HepG2 (cell line): Measurements from ENCODE around the gene SLC29A2. TPM values are rescaled to one million over a fixed set of nuclear protein-coding genes. Genes with fewer than 3 reads are reported as not detected.

ENCODE experiments used
- DR1 ChIP-seq: sonication (generic); formaldehyde crosslinking; IDR thresholded peaks from 2 replicates; pipeline ENCODE4 v1.8.0; 2021; ENCODE audit warnings: mild to moderate bottlenecking, missing genetic modification reagents, inconsistent platforms
- FIP1L1 ChIP-seq: fragments of 200-400 bp; formaldehyde crosslinking; IDR thresholded peaks from 2 replicates; pipeline ENCODE4 v1.6.1; 2018; ENCODE audit warnings: low read depth, mild to moderate bottlenecking, low read length, moderate library complexity, borderline replicate concordance; ENCODE audit not compliant: insufficient read depth
- HIVEP1 ChIP-seq: sonication (generic); formaldehyde crosslinking; IDR thresholded peaks from 2 replicates; pipeline ENCODE4 v1.4.0; 2020; ENCODE audit warnings: mild to moderate bottlenecking, missing genetic modification reagents
- HNF4G ChIP-seq, 2 experiments: sonication (generic) in 1 of 2; formaldehyde crosslinking in 1 of 2; IDR thresholded peaks; 2 replicates each; pipeline versions ENCODE4 v1.4.0 to v1.6.1; 2011 to 2020; ENCODE audit warnings: borderline replicate concordance in 2 of 2, low read depth in 2 of 2, mild to moderate bottlenecking in 2 of 2, low read length in 1 of 2, missing genetic modification reagents in 1 of 2, moderate library complexity in 1 of 2
- HNRNPLL ChIP-seq: fragments of 200-400 bp; formaldehyde crosslinking; IDR thresholded peaks from 2 replicates; pipeline ENCODE4 v1.6.1; 2017; ENCODE audit warnings: mild to moderate bottlenecking, low read depth, low read length; ENCODE audit not compliant: poor library complexity, severe bottlenecking
- ISX ChIP-seq: sonication (generic); formaldehyde crosslinking; conservative IDR thresholded peaks from 2 replicates; pipeline ENCODE4 v1.5.0; 2020; ENCODE audit warnings: missing genetic modification reagents
- ONECUT2 ChIP-seq: sonication (generic); formaldehyde crosslinking; IDR thresholded peaks from 2 replicates; pipeline ENCODE4 v1.4.0; 2020; ENCODE audit warnings: missing genetic modification reagents
- SRSF9 ChIP-seq: fragments of 200-400 bp; formaldehyde crosslinking; IDR thresholded peaks from 2 replicates; pipeline ENCODE4 v1.6.1; 2018; ENCODE audit warnings: borderline replicate concordance, mild to moderate bottlenecking, low read depth, low read length; ENCODE audit not compliant: insufficient read depth, poor library complexity, severe bottlenecking
- SYNCRIP ChIP-seq: fragments of 200-400 bp; formaldehyde crosslinking; IDR thresholded peaks from 2 replicates; pipeline ENCODE4 v1.6.1; 2018; ENCODE audit warnings: mild to moderate bottlenecking, low read depth, low read length; ENCODE audit not compliant: insufficient read depth
- TBL1XR1 ChIP-seq: fragments of 150-350 bp; IDR thresholded peaks from 2 replicates; pipeline ENCODE4 v1.6.1; 2014; ENCODE audit warnings: borderline replicate concordance, low read length; ENCODE audit not compliant: partially characterized antibody
- ZMAT3 ChIP-seq: sonication (generic); formaldehyde crosslinking; conservative IDR thresholded peaks from 2 replicates; pipeline ENCODE4 v1.7.0; 2021; ENCODE audit warnings: missing genetic modification reagents
- ZNF230 ChIP-seq: sonication (generic); formaldehyde crosslinking; IDR thresholded peaks from 2 replicates; pipeline ENCODE4 v1.4.0; 2020; ENCODE audit warnings: mild to moderate bottlenecking, missing genetic modification reagents
- ZNF260 ChIP-seq: sonication (generic); formaldehyde crosslinking; IDR thresholded peaks from 2 replicates; pipeline ENCODE4 v1.4.0; 2020; ENCODE audit warnings: missing genetic modification reagents, low read depth, mild to moderate bottlenecking, borderline replicate concordance
- ZNF329 ChIP-seq: sonication (generic); formaldehyde crosslinking; IDR thresholded peaks from 2 replicates; pipeline ENCODE4 v1.9.0; 2021; ENCODE audit warnings: low read depth, mild to moderate bottlenecking, missing genetic modification reagents
- ZNF879 ChIP-seq: sonication (generic); formaldehyde crosslinking; IDR thresholded peaks from 2 replicates; pipeline ENCODE4 v1.8.1; 2023; ENCODE audit warnings: missing genetic modification reagents
- polyA plus RNA-seq, 8 experiments: library from polyadenylated mRNA; depleted of rRNA in 3 of 8; stranded (reverse) in 7 of 8; unstranded in 1 of 8; fragments of >200 nt; fragmentation: Illumina TruSeq in 4 of 8; extraction: Trizol in 4 of 8; gene quantifications; 2 replicates each; pipeline versions ENCODE4 v1.2.1 to v1.2.3, GENCODE V29; 2011 to 2016; ENCODE audit warnings: low read depth in 4 of 8, missing spikeins in 1 of 8, mixed read lengths in 1 of 8; ENCODE audit not compliant: insufficient read depth in 1 of 8
- total RNA-seq, 5 experiments: library from RNA; depleted of rRNA; stranded (reverse); fragments of >200 nt; fragmentation: Illumina TruSeq; extraction: Trizol; gene quantifications; 2 replicates each; pipeline ENCODE4 v1.2.3, GENCODE V29; 2016; ENCODE audit warnings: low read depth in 1 of 5
- TF ChIP-seq, protein P1 (sequence below): sonication (generic); formaldehyde crosslinking; IDR thresholded peaks from 2 replicates; pipeline ENCODE4 v1.4.0; 2020; ENCODE audit warnings: mild to moderate bottlenecking, missing genetic modification reagents
- TF ChIP-seq, protein P2 (sequence below): sonication (generic); formaldehyde crosslinking; IDR thresholded peaks from 2 replicates; pipeline ENCODE4 v1.5.0; 2020; ENCODE audit warnings: mild to moderate bottlenecking, missing genetic modification reagents, borderline replicate concordance
- TF ChIP-seq, protein P3 (sequence below): sonication (generic); formaldehyde crosslinking; IDR thresholded peaks from 2 replicates; pipeline ENCODE4 v1.4.0; 2020; ENCODE audit warnings: missing genetic modification reagents
- TF ChIP-seq, protein P4 (sequence below): sonication (generic); formaldehyde crosslinking; IDR thresholded peaks from 2 replicates; pipeline ENCODE4 v1.4.0; 2020; ENCODE audit warnings: missing genetic modification reagents

Gene SLC29A2
- total and polyA plus RNA-seq, 2 of the 13 experiments (the other 11 are each of a cell fraction or from before 2014, with no cell fraction given), result 0.63 to 0.66 TPM

DNA sequence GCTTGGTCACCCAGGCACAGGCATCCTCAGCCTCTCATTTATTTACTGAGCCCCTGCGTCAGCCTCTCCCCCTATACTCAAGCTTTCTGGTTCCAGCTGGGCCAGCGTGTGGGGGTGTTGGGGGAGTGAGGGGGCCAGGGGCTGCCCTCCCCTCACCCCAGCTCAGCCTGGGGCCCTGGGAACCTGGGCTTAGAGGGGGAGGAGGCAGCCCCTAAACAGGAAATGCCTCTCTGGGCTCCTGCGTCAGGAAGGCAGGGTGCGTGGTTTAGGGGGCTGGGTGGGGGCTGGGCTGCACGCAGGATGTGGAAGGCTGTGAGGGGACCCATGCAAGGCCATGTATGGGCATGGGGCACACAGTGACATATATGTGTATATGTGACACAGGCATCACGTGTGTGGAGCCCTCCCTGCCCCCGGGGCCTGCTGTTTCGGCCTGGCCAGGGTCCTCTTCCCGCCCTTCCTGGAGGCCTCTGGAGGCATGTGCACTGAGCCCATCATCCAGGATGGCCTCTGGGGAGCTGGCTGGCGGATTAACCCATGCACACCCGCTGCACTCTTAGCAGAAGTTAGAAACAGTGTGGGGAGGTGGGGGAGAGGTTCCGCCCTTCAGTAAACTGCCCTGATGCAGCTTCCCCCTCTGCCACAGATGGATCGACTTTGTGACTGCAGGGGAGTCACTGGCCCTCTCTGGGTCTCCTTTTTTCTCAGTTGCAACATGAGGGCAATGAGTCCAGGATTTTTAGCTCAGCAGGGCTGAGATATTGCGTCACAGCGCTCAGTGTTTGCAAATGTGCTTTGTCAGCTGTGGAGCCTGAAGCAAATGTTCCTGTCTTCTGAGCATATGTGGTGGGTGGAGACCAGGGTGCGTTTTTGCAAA lies 53.6 kb downstream of the SLC29A2 start (continued):
- TF ChIP-seq, protein P1, sequence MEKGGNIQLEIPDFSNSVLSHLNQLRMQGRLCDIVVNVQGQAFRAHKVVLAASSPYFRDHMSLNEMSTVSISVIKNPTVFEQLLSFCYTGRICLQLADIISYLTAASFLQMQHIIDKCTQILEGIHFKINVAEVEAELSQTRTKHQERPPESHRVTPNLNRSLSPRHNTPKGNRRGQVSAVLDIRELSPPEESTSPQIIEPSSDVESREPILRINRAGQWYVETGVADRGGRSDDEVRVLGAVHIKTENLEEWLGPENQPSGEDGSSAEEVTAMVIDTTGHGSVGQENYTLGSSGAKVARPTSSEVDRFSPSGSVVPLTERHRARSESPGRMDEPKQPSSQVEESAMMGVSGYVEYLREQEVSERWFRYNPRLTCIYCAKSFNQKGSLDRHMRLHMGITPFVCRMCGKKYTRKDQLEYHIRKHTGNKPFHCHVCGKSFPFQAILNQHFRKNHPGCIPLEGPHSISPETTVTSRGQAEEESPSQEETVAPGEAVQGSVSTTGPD, result no peak
- no peak for TF ChIP-seq ISX (CRISPR knock-in tag)
- no peak for TF ChIP-seq ONECUT2
- TF ChIP-seq SYNCRIP, result no peak
- TF ChIP-seq ZNF230 (CRISPR knock-in tag), result no peak
- no peak for TF ChIP-seq HNRNPLL
- TF ChIP-seq ZNF879 (CRISPR knock-in tag), result no peak
- no peak for TF ChIP-seq SRSF9
- TF ChIP-seq ZNF260 (CRISPR knock-in tag), result no peak
- peak; percentile 4; the same call in 1 of the 2 replicates for TF ChIP-seq HIVEP1 (CRISPR knock-in tag)
- no peak for TF ChIP-seq TBL1XR1
- TF ChIP-seq, protein P2, sequence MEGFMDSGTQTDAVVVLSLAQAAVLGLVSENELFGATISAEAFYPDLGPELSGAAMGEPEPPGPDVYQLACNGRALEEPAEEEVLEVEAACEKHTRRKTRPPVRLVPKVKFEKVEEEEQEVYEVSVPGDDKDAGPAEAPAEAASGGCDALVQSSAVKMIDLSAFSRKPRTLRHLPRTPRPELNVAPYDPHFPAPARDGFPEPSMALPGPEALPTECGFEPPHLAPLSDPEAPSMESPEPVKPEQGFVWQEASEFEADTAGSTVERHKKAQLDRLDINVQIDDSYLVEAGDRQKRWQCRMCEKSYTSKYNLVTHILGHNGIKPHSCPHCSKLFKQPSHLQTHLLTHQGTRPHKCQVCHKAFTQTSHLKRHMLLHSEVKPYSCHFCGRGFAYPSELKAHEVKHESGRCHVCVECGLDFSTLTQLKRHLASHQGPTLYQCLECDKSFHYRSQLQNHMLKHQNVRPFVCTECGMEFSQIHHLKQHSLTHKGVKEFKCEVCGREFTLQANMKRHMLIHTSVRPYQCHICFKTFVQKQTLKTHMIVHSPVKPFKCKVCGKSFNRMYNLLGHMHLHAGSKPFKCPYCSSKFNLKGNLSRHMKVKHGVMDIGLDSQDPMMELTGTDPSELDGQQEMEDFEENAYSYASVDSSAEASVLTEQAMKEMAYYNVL (CRISPR knock-in tag), result no peak
- TF ChIP-seq HNF4G (IDR thresholded peaks at IDR 0.05; ENCODE audit: borderline replicate concordance, low read depth, low read length), result no peak
- TF ChIP-seq HNF4G (CRISPR knock-in tag; IDR thresholded peaks at IDR 0.05; ENCODE audit: borderline replicate concordance, low read depth), result no peak
- TF ChIP-seq DR1 (CRISPR knock-in tag), result no peak
- TF ChIP-seq ZMAT3 (CRISPR knock-in tag), result no peak
- TF ChIP-seq, protein P3, sequence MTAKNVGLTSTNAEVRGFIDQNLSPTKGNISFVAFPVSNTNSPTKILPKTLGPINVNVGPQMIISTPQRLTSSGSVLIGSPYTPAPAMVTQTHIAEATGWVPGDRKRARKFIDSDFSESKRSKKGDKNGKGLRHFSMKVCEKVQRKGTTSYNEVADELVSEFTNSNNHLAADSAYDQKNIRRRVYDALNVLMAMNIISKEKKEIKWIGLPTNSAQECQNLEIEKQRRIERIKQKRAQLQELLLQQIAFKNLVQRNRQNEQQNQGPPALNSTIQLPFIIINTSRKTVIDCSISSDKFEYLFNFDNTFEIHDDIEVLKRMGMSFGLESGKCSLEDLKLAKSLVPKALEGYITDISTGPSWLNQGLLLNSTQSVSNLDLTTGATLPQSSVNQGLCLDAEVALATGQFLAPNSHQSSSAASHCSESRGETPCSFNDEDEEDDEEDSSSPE (CRISPR knock-in tag), result peak; percentile 49; the same call in 1 of the 2 replicates
- TF ChIP-seq FIP1L1, result no peak
- TF ChIP-seq ZNF329, result no peak
- TF ChIP-seq, protein P4, sequence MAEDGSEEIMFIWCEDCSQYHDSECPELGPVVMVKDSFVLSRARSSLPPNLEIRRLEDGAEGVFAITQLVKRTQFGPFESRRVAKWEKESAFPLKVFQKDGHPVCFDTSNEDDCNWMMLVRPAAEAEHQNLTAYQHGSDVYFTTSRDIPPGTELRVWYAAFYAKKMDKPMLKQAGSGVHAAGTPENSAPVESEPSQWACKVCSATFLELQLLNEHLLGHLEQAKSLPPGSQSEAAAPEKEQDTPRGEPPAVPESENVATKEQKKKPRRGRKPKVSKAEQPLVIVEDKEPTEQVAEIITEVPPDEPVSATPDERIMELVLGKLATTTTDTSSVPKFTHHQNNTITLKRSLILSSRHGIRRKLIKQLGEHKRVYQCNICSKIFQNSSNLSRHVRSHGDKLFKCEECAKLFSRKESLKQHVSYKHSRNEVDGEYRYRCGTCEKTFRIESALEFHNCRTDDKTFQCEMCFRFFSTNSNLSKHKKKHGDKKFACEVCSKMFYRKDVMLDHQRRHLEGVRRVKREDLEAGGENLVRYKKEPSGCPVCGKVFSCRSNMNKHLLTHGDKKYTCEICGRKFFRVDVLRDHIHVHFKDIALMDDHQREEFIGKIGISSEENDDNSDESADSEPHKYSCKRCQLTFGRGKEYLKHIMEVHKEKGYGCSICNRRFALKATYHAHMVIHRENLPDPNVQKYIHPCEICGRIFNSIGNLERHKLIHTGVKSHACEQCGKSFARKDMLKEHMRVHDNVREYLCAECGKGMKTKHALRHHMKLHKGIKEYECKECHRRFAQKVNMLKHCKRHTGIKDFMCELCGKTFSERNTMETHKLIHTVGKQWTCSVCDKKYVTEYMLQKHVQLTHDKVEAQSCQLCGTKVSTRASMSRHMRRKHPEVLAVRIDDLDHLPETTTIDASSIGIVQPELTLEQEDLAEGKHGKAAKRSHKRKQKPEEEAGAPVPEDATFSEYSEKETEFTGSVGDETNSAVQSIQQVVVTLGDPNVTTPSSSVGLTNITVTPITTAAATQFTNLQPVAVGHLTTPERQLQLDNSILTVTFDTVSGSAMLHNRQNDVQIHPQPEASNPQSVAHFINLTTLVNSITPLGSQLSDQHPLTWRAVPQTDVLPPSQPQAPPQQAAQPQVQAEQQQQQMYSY (CRISPR knock-in tag), result no peak
